Astrocyte of the spinal cord (primary cell): ENCODE data around the gene KLF15.

Experiments used
- DNase-seq: peaks from one replicate; pipeline ENCODE4 v3.0.0; 2011; ENCODE audit warnings: low read depth, low spot score
- H3K4me3 ChIP-seq: 2 replicates; pipeline ENCODE4 v1.5.1; 2011; ENCODE audit warnings: low read depth, mild to moderate bottlenecking, low read length, moderate library complexity
- in situ Hi-C: cut with HindIII; loops from 2 replicates; pipeline ENCODE4 v1.10.0; 2017; ENCODE audit warnings: low sequenced_read_pairs
- TF ChIP-seq, protein P1 (sequence below): IDR thresholded peaks from 2 replicates; pipeline ENCODE4 v1.5.1; 2012; ENCODE audit warnings: low read depth, mild to moderate bottlenecking, low read length, inconsistent platforms

The KLF15 gene

DNA sequence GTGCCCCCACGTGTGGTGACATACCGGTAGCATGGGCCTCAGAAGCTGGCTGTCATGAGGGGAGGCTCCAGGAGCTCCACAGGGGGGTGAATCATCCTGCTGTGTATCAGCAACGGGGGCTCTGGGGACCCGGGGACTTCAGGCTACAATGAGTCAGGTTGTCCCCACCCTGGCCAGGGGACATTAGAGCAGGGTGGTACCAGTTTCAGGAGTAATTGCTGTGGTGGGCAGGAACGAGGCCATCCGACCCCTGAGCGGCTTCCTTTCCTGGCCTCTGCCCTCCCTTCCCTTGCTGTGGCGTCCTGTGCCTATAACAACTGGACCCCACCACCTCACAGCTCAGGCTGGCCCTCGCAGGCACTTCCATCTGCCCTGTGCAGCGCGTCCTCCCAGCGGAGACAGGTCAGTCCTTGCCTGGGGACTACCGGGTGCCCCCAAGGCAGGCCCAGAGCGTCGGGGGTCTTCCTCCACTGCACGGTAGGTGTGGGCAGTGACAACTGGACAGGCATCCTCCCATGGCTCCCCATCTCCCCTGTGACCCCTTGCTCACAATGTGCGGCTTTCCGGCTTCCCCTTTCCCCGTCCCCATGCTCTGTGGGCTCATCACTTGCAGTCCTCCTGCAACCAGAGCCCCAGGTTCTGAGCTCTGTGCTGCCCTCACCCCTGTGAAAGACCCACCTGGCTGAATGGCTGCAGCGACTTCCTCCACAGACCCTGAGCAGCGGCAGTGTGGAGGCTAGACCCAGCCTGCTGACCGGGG lies 57.0 kb downstream of the KLF15 start:
- TF ChIP-seq, protein P1, sequence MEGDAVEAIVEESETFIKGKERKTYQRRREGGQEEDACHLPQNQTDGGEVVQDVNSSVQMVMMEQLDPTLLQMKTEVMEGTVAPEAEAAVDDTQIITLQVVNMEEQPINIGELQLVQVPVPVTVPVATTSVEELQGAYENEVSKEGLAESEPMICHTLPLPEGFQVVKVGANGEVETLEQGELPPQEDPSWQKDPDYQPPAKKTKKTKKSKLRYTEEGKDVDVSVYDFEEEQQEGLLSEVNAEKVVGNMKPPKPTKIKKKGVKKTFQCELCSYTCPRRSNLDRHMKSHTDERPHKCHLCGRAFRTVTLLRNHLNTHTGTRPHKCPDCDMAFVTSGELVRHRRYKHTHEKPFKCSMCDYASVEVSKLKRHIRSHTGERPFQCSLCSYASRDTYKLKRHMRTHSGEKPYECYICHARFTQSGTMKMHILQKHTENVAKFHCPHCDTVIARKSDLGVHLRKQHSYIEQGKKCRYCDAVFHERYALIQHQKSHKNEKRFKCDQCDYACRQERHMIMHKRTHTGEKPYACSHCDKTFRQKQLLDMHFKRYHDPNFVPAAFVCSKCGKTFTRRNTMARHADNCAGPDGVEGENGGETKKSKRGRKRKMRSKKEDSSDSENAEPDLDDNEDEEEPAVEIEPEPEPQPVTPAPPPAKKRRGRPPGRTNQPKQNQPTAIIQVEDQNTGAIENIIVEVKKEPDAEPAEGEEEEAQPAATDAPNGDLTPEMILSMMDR, result no peak
- in situ Hi-C loops, result no loop called here
- no peak overlapping the region for H3K4me3 ChIP-seq
- no peak for DNase-seq

DNA sequence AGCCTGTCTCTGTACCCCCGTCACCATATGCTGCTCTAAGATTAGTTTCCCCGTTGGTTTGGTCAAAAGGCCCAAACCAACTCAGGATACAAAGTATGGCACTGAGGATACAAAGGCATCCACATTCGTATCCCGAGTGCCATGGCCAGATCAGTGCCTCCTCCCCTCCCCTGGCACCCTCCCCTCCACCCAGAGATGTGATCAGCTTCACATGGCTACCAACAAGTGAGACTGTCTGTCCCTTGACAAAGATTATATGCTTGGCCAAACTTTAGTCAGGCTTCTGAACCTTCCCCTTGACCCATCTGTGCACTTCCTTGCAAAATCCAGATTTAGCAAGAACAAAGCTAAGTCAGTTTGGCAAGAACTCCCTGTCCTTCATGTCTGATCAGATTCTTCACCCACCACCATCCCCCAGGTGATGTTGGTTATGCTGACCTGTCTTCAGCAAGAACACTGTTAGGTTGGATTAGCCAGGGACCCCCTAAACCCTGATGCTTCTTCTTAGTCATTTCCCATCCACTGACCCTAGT lies 61.7 kb downstream of the KLF15 start:
- no peak for DNase-seq
- TF ChIP-seq, protein P1, result no peak
- H3K4me3 ChIP-seq, result no peak overlapping the region
- in situ Hi-C loops, result no loop called here

DNA sequence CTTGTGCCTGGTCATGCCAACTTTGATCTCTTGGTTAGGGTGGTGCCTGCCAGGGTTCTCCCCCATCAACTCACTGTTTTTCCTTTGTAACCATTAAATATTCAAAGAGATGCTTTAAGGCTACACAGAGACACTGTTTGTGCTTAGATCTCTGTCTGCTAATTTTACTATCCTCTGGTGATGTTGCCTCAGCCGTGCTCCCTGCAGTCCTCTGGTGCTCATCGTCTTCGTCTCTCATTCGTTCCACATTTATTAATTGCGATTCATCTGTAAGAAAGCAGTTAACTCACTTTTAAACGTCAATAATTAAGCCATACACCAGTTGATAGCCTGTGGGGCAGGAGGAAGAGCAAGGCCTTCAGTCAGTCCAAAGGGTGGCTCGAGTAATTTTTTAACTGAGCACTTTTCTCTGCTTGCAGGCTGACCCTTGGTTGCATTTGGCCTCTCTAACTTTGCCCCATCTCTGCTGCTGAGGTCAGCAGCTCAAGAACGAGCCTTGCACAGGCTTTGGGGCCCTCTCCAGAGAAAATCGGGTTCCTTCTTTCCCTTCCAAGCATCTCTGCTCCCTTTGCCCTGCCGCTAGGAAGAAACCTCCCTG lies 62.9 kb downstream of the KLF15 start:
- no peak overlapping the region for H3K4me3 ChIP-seq
- in situ Hi-C loops, result no loop called here
- TF ChIP-seq, protein P1, result no peak
- DNase-seq, result no peak

DNA sequence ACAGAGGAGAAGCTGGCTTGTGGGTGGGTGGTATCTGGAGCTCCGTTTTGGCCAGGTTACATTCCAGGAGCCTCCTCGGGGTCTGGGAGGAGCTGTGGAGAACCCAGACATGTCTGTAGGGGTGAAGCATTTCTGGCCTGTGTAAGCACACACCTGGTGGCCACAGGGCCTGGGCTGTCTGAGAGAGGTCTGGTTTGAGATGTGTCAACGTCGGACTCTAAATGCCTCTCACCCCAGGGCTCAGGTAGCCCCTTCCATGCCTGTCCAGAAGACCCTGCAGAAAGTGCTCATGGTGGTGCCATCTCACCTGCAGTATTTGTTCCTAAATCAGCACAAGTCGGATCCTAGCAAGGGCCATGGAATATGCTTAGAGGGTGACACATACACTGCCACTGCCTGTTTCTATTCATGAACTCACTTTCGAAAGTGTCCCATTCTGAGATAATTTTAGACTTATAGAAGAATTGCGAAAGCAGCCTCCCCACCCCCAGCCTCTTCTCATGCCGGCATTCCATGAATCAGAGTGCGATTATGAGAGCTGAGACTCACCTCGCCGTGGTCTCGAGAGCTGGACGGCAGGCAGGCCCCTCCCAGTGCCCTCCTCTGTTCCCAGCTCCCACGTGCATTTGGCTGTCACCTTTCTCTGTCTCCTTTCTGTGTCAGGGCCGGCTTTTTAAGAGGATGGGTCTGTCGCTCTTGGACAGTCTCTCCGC lies 63.7 kb downstream of the KLF15 start:
- TF ChIP-seq, protein P1, result no peak
- H3K4me3 ChIP-seq, result no peak overlapping the region
- no peak for DNase-seq
- in situ Hi-C loops, result no loop called here
